Measurements from ENCODE around the gene PIK3C2G.

Gene PIK3C2G

DNA sequence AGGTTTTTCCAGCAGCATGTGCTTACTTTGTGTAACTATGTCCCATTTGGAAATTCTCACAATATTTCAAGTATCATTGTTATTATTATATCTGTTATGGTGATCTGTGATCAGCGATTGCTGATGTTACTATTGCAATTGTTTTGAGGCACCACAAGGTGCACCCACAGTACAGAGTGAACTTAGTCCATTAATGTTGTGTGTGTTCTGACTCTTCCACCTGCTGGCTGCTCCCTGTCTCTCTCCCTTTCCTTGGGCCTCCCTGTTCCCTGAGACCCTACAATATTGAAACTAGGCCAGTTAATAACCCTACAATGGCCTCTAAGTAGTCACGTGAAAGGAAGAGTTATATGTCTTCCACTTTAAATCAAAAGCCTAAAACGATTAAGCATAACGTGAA lies 153.9 kb downstream of the PIK3C2G start:
- no peak for DNase-seq (ENCODE audit: low read depth in 3 of 3)

DNA sequence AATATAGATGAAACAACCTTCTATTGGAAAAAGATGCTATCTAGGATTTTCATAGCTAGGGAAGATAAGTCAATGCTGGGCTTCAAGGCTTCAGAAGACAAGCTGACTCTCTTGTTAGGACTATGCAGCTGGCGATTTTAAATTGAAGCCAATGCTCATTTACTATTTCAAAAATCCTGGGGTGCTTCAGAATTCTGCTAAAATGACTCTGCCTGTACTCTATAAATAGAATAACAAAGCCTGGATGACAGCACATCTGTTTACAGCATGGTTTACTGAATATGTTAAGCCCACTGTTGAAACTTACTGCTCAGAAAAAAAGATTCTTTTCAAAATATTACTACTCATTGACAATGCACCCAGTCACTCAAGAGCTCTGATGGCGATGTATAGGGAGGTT lies 155.1 kb downstream of the PIK3C2G start:
- no peak for DNase-seq (ENCODE audit: low read depth in 3 of 3)

DNA sequence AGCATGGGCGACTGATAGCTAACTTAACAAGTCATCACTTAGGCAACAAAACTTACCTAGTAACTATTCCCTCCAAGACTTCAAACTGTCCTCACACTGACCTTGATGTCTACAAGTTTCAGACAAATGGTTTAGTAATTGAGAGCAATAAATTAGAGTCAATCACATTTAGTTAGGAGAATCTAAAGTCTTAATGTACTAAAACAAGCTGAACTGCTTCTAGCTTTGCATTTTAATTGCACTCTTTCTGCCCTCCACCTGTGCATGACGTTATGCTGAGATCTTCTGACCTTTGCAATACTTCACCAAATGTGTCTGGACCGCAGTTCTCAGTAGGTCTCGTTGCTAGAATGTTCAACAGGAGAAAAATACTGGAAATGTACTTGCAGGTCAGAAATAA lies 158.0 kb downstream of the PIK3C2G start:
- DNase-seq (ENCODE audit: low read depth in 3 of 3): no peak

DNA sequence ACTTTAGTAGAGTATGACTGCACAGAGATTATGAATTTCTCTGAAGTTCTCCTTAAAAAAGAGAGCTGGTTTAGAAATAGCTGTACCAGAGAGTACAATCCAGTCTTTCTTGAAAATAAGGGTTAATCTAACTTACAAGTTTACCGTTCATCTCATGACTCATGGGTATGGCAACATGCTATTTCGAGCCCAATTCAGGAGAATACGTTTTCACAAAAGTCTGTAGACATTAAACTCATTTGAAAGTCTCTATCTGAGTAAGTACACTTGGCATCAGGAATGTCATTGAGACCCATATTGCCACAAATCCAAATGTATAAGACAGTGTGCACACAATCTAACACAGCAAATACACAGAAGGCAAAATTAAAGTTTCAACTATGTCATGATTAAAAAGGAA lies 160.5 kb downstream of the PIK3C2G start:
- no peak for DNase-seq (ENCODE audit: low read depth in 3 of 3)

DNA sequence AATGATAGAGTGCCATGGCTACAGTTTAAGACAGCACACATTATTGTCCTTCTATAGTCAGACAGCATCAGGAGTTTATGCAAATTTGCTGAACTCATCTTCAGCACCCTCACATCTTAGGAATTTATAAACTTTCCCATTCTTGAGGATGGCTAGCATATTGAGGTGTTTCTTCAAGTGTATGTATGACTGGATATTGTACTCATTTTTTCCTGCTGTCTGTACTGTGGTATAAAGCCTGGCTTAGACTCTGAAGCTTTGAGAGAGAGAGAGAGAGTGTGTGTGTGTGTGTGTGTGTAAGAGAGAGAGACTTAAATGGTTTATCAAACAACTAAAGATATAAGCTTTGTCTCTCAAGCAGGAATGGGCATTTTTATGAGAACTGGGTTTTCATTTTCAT lies 161.6 kb downstream of the PIK3C2G start:
- no peak for DNase-seq (ENCODE audit: low read depth in 3 of 3)

DNA sequence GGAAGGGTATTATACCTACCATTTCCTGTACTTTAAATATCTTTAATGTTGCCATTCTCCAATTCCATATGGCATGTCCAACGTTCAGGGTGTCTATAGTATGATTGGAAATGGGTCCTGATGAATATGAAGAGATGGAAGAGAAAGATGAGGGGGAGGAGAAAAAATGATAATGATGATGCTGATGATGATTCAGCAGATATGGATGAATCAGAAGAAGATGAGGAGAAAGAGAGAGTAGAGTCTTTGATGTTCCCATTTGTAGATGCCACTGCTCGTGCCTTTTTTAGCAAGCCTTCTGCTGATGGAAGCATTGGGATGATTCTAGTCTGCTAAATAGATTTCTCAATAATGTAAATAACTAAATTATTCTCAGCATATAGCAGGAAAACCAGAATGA lies 163.5 kb downstream of the PIK3C2G start:
- no peak for DNase-seq (ENCODE audit: low read depth in 3 of 3)

DNA sequence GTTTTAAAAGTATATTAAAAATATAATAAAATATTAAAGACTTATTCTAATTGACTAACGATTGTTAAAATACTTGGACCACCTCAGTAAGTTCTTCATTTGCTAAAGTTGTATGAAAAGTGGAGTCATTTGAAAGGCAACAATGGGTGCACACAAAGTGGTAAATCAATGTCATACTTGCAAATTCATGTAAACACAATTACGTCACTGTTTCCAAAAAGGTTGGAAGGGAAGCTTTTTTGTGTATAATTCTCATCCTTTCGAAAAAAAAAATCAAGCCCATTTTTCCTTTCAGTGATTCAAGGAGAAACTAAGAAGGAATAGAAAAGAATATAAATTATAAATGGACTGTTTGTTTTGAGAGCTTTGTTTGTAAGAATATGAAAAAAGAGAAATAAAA lies 166.2 kb downstream of the PIK3C2G start:
- no peak for DNase-seq (ENCODE audit: low read depth in 3 of 3)

DNA sequence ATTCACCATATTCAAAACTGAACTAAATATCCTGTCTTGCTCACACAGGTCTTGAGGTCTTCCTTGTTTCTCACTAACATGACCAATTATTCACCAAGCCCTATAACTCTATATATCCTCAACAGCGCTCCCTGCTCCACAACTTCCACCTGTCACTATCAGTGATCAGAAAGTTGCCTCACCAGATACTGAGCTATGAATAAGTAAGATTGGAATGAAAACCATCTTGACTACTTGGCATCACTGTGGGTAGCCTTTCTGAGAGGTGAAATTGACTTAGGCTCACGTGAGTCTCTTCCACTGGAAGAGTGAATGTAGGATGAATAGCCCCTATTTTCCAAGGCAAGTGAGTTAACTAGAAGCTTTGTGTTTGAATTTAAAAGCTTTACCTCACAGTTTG lies 167.1 kb downstream of the PIK3C2G start:
- no peak for DNase-seq (ENCODE audit: low read depth in 3 of 3)

DNA sequence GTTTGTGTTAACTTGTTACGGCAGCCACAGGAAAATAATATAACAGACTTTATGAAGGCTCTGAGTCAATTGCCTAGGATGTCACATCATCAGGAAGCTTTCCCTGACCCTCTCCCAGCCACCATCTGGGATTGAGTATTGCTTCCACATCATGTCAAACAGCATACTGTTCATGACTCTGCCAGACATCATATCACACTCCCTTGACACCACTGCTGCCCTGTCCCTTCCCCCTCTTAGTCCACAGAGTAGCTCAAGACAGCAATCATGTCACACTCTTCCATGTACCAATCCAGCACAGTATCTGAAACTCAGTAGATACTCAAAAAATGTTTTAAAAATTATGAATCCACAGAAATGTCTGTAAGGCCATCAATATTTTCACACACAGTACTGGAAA lies 168.0 kb downstream of the PIK3C2G start:
- DNase-seq (ENCODE audit: low read depth in 3 of 3): no peak

DNA sequence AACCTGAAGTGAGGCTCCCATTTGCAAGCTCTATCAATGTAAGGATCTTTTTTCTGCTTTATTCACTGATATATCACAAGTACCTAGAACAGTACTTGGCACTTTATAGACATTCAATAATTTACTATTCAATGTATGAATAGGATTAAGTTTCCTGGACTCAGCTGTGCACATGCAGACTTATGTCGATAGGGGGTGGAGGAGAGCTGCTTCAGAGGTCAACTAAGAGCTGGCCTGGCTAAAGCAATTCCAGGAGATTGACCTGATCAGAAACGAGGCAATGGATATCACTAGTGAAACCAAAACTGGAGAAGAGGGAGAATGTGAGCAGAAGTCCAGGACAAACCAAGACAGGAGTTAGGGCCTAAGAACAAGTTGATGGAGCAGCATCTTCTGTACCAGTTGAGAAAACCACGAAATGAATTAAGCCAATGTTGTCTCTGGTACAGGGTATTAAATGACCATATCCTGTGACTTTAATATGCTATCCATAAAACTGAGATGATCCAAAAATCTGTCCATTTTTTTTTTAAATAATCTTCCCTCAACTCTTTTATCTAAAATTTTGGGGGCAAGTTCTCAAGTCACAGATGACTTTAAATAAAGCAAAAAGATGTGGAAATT lies 169.2 kb downstream of the PIK3C2G start:
- no peak for DNase-seq (ENCODE audit: low read depth in 3 of 3)

DNA sequence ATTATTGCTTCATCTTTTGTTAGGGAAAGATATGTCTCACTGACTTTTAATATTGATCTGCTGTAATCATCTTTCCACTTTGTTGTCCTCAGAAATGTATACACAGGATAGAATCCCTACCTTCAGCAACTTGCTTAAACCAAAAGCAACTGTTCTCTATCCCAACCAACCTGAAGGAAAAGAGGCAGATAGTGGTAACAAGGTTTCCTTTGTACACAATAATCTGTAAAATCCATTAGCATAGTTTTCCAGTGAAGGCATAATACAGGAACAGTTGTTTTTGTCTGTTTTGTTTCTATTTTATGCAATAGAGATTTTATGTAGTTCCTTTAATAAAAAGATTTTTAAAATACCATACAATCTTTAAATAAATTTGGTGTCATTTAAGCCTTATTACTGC lies 170.5 kb downstream of the PIK3C2G start:
- DNase-seq (ENCODE audit: low read depth in 3 of 3): no peak

DNA sequence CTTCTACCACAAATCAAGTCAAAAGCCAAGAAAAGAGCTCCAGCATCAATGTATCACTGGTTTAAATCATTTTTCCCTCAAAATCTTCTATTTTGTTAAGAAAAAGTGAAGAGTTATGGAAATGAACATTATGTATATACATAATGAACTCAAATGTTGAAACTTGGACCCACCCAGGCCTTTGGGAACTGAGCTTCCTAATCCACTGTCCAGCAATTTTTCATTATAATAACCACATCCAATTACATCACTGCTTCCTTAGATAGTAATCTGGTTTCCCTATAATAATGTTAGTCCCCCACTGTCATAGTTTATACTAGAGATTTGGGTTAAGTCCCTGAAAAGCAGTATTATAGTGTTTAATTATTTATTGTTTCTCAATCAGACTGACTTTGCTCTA lies 170.9 kb downstream of the PIK3C2G start:
- no peak for DNase-seq (ENCODE audit: low read depth in 3 of 3)

DNA sequence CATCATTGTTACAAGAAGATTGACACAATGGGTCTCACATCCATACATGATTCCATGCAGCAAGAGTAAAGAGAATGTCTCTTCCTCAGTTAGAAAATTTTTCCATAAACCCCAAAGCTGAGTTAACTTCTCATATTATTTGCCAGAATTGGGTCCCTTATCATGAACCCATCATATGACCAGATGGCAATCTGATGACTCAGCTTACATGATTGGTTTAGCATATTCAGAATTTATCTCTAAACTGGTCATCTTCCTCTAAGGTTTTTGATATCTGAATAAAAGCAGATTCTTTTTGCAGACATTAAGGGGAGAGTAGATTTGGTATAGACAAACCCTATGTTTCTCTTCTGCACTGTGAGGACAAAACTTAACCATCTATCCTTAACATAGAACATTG lies 174.9 kb downstream of the PIK3C2G start:
- no peak for DNase-seq (ENCODE audit: low read depth in 3 of 3)

DNA sequence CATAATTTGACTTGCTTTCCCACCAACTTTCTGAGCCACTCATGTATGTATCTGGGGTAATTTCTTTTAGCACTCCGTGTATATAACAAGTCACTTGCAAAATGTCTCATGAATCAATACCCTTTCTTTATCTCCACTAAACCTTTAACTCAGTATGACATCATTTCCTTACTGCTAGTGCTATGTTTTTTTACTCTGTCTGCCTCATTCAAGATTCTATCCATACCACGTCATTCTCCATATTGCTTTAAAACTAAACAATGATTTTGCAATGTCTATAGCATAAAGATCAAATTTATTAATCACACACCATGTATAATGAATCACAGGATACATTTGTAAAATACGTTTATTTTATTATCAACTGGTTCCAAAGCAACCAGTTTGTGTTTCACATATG lies 178.2 kb downstream of the PIK3C2G start:
- no peak for DNase-seq (ENCODE audit: low read depth in 3 of 3)

DNA sequence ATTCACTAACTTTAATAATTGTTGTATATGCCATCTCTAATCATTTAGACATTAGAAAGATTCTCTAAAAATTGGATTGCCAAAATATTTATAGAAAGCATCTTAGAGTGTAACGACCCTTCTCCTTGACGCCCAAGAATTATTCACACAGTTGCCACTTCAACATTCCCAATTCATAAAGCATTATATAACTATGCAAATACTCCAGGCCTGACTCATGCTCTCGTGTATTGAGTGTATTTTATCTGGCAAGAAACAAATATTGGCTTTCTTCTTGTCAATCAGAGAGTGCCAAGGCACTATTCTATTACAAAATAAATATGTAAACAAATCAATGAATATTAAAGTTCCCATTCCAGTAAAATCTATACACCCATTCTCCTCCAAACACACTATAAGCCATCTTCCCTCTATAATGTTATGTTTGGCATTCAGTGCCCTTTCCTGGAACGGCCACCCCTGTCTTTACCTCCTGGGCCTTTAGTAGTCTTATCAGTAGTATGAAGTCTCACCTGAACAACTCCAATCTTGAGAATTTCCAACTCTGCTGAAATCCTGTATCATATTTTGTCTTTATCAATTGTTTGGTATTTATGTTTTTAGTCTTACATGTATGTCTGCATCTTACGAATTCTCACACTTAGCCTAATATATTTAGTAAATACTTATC lies 182.6 kb downstream of the PIK3C2G start:
- no peak for DNase-seq (ENCODE audit: low read depth in 3 of 3)

DNA sequence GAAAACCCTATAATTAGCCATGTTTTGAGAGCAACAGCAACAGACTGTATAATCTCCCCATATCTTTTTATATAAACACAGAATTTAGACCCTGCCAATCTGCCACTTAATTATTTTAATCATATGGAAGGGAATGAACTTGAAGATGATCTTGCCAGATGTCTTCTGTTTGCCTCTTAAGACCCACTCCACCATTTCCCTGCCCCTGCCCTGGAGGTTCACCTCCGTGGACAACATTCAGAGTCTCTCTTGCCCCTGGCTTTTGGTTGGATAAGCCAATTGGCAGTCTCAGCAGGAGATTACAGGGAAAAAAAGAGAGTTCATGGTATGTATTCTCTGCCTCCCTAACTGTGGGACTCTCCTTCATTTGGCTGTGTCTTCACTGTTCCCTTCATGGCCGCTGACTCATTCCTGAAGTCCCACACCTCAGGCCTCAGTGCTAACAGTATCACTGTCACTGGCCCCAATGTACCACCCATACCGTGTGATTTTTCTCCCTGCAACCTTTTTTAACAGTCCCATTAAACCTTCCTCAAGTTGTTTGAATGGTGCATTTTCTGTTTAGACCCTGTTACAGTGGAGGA lies 184.8 kb downstream of the PIK3C2G start:
- DNase-seq (ENCODE audit: low read depth in 3 of 3): no peak

DNA sequence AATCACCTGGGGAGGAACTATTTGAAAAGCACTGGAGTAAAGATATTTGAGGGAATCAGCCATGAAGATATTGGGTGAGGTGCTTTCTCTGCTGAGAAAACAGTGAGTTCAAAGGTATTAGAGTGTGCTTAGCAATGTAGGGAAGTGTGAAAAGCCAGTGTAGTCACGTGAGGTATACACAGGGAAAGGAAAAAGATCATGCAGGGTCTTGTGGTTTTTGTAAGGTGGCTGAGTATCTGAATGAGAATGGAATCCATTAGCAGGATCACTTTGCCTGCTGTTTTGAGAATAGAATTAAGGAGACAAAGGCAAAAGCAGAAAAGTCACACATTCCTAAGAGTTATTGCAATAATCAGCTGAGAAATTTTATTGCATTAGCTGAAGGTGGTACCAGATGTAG lies 193.0 kb downstream of the PIK3C2G start:
- DNase-seq (ENCODE audit: low read depth in 3 of 3): no peak

DNA sequence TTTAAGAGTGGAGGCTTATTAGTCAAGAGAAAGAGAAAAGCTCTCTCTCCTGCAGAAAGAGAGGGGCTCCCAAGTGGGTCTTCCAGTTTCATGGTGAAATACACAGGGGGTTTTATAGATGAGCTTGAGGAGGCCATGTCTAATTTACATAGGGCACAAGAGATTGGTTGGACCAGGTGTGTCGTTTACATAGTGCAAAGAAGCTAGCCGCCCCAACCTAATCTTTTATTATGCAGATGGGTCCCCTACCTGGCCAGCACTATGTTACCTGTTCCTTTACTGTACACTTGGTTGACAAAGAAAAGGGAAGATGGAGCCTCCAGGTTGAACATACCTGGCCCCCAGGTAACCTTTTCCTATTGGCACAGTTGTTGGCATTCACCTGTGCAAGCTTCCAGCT lies 195.0 kb downstream of the PIK3C2G start:
- no peak for DNase-seq (ENCODE audit: low read depth in 3 of 3)

DNA sequence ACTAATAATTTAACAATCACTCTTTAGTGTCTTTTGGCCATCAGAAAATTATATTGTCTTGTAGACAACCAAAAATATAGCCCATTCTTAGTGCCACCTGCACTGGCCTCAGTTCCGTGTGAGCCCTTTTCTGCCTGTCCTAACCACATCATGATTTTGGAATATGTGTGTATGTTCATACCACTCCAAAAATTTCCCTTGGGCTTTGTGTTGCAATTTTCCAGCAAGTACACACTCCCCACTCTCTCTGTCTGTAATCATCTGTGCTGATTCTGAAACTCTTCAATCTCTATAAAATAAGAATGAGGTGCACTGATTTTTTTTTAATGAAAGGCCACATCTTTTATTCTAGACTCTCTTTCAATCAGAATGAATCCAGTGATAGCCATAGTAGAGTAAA lies 196.0 kb downstream of the PIK3C2G start:
- no peak for DNase-seq (ENCODE audit: low read depth in 3 of 3)

DNA sequence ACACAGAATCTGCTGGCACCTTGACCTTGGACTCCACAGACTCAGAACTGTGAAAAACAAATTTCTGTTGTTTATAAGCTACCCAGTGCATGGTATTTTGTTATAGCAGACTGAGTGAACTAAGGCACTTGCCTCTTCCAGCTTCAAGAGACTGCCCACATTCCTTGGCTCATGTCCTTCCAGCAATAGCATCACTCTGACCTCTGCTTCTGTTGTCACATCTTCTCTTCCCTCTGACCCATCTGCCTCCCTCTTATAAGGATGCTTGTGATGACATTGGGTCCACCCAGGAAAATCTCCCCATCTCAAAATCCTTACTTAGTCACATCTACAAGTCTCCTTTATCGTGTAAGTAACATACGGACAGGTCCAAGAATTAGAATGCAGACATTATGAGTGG lies 200.4 kb downstream of the PIK3C2G start:
- no peak for DNase-seq (ENCODE audit: low read depth in 3 of 3)

DNA sequence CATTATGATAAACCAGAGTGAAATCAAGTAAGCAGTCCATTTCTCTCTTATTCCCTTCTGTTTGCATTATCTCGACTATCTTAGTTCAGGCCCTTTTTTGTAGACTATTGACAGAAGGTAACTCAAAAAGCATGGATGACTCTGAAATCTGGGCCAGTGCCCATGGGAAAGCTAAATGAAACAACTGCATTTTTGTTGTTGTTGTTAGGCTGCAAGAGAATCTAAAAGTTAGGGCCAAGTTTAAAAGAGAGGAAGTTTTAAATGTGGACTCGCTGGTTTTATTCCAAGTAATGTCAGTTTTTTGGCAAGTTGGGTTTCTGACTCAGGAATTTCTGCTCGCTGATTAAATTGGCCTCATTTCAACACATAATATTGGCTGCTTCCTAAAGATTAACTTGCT lies 201.1 kb downstream of the PIK3C2G start:
- DNase-seq (ENCODE audit: low read depth in 3 of 3): no peak

DNA sequence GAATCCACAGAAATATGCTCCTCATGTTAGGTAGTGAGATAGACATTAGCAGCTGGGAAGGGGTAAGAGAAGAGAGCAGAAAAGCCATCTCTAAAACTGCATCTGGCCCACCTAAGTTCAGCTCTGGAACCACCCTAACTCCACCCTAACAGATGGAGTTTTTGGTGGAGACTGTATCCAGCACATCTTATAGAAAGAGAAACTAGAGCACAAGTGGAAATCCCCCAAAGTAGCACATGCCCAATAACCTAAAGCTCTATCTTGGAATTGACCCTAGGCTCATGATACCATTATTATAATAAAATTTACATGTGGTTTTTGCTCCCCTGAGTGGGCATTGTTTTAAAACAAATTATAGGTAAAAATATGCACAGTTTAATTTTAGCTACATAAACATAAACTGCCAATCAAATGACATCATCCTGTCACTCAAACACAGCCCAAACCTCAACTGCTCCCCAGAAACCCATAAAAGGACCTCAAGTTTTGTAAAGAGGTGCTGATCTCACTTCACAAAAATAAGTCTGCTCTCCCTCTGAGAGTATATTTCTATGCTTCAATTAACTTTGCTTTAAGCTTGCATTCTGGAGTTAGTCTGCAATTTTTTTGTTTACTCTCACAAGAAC lies 206.4 kb downstream of the PIK3C2G start:
- DNase-seq (ENCODE audit: low read depth in 3 of 3): no peak
